HG03432 (cell line): ENCODE measurements around the gene CREB3L1.

Experiments
- ATAC-seq: cut with Tn5 transposase; IDR thresholded peaks from one replicate; pipeline ENCODE4 v1.9.1; 2021; ENCODE audit warnings: mild to moderate bottlenecking, moderate library complexity; ENCODE audit not compliant: unreplicated experiment

CREB3L1 gene

DNA sequence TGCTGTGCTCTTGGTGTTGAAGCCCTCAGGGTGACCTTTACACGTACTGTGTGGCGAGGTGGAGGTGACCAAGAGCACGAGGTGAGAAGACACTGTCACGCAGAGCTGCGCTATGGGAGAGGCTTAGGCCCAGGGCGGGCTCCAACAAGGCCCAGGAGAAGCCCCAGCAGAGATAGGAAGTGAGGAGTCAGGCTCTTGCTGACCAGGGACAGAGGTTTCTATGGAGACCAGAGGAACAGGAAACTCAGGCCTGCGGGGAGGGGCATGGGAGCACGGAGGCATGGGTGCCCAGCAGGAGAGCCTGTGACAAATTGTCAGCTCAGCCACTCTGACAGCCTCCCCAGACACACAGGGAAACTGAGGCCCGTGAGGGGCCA is 85.6 kb downstream of the CREB3L1 start:
- ATAC-seq, result no peak

DNA sequence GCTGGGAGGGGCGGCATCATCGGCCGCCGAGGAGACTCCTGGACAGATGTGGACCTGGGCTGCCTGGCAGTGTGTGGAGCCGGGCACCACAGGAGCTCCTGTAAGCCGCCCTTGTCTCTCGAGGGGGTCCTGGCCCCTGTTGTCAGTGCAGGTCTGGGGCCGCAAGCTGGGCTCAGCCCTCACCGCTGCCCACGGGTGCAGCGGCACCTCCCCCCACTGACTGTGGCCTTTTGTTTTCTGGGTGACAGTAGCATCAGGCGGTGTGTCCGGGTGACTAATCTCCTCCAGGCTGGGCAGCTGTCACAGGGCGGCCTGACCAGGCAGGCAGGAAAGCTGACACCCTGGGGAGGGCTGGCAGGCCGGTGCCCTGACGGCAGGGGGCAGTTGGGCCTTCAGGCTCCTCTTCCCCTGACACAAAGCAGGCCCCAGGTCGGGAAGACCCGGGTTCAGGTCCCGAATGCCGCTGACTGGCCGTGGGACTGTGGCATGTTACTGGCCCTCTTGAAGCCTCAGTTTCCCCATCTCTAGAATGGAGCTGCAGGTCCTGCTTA is 86.1 kb downstream of the CREB3L1 start:
- no peak for ATAC-seq

DNA sequence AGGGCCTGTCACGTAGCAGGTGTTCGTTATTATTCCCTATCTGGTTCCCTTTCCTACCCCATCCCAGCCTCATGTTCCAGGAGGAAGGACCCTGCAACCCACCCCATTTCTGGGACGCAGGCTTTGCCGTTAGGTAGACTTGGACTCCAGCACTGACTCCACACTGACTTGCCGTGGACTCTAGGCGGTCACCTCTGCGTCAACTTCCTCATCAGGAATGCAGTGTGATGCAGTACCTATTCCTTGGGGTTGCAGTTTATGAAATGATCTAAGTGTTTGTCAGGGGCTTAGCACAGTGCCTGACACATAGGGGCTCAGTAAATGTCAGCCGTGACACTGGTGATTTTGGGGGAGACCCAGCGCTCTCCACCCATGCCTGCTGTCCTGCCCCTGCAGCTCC is 86.6 kb downstream of the CREB3L1 start:
- no peak for ATAC-seq

DNA sequence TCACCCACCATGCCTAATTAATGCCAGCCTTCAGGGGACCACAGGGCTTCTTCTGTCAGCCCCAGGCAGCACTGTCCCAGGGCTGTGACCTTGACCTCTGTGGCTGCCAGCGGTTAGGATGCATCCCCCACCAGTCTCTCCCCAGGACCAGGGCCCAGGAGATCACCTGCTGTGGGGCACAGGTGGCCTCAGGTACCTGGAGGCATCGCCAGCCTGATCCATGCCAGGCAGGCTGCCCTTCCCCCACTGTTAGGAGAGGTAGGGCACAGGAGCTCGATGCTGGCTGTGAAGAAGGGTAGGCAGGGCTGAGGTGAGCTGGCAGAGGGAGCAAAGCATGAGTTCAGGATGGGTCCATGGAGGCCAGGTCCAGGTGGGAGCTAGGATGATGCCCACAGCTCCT is 87.3 kb downstream of the CREB3L1 start:
- no peak for ATAC-seq

- no peak for ATAC-seq
Measured at GRCh38 chr11:46366260-46366659, 88.8 kb downstream of the CREB3L1 start.

GRCh38 chr11:46366661-46367161 is 89.2 kb downstream of the CREB3L1 start:
- ATAC-seq, result no peak

GRCh38 chr11:46367244-46367915 is 89.9 kb downstream of the CREB3L1 start:
- ATAC-seq, result peak; percentile 66

- no peak for ATAC-seq
Measured at GRCh38 chr11:46367916-46368267, 90.4 kb downstream of the CREB3L1 start.

DNA sequence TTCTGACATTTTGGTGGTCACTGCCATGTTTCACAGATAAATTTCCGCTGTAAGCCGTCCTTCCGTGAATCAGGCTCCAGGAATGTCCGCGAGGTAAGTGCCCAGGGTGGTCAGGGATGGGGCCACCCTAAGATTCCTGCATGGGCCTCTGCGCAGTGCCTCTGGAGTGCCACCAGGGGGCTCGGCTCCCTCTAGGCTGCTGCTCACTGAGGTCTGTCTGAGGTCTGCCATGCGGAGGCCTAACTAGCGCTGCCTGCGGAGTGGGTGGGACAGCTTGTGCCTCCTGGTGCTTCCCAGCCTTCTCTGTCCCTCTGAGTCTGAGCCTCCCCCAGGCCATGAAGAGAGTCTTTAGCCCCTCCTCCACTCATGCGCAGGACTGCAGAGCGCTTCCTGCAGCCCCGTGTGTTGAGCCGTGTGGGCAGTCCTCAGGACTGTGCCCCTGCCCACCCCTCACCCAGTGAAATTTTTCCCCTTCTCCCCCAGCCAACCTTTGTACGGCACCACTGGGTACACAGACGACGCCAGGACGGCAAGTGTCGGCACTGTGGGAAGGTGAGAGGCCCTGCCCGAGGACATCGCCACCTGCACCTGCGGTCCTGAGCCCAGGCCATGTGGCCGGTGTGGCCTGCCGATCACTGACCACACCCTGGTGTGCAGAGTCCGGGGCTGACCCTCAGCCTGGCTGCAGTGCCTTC is 92.1 kb downstream of the CREB3L1 start:
- ATAC-seq, result peak; percentile 54

DNA sequence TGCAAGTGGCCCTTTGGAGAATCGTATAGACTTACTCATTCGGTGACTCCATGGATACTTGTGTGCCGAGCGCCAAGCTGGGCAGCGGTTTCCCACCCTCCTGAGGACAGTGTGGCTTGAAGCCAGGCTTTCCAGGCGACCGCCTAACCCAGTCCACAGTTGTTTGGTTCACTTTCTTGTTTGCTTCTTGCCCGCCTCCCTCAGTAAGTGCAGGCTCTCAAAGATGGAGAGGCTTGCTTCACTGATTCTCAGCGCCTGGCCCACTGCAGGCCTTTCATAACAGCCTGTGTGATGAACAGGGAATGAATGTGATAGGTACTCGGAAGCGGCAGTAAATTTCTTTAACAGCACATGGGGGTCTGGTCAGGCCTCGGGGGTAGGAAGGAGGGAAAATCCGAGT is 92.8 kb downstream of the CREB3L1 start:
- ATAC-seq, result no peak
